ENCODE results near the gene RABGGTA. TPM values are rescaled to one million over a fixed set of nuclear protein-coding genes. Genes with fewer than 3 reads are reported as not detected.
"Not testable (repeated sequence)": the region's sequence is repeated elsewhere in the genome, so short reads cannot be mapped to it uniquely, and the experiment has no call there.

RABGGTA gene
- polyA plus RNA-seq, 1 donor, result 14.7 TPM

DNA sequence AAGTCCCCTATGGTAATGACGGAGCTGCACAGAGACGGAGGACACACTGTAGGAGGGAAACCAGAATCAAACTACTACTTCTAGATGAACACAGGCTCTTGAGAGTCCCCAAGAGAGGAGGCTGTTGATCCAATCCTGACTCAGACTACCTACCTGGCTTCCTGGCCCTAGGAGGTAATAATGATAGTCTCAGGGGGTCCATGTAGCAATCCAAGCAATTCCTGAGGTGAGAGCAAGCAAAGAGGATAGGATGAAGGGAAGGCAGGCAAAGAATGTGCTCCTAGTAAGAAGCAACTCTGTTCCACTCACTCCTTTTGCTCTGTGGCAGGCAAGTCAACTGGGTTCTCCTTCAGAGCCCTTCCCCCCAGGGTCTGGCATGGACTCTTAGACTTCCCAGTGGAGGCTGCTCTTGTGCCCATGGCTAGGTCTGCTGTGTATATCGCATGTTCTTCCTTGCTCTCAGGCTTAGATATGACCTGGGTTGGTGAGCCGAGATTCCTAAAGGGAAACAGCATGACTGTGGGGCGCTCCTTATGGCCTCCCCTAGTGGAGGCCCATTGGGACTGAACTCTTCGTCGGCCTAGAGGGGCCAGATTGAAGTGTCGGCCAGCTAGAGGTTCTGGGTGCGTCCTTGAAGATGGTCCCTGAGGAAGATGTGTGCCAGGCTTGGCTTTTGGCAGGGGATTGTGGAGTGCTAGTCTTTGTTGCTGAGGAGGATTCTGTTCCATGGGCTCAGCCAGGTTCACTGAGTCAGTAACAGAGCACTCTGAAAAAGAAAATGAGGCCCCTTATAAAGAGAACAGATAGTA lies 31.1 kb downstream of the RABGGTA start:
- DNase-seq (ENCODE audit: low read depth), result no peak

DNA sequence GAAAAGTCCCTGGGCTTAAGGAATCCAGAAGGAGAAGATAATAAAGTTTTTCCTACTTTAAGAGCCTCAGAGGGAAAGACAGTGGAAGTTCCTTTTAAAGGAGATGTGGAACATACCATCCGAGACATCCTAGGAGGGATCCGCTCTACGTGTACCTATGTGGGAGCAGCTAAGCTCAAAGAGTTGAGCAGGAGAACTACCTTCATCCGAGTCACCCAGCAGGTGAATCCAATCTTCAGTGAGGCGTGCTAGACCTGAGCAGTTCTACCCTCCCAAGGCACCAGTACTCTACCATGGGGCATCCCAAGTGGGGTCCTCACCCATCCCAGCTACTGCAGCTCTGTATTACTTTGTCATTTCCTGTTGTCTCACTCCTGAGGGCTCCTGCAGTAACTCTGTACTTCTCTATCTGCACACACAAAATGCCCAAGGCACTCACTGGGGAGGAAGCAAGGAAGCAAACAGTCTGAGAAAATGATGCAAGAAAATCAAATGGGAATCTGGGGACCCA lies 32.8 kb downstream of the RABGGTA start:
- DNase-seq (ENCODE audit: low read depth), result no peak

DNA sequence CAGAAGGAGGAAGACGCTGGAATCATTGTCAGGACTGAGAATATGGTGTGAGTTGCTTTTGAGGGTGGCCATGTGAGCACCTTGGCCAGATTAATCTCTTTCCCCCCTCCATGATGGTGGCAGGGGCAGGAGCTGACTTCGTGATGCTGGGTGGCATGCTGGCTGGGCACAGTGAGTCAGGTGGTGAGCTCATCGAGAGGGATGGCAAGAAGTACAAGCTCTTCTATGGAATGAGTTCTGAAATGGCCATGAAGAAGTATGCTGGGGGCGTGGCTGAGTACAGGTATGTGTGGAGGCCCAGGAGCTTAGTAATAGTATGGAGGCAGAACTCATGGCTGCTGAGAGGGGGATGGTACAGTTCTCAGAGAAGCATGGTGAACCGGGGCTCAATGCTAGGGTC lies 33.3 kb downstream of the RABGGTA start:
- DNase-seq (ENCODE audit: low read depth), result no peak

DNA sequence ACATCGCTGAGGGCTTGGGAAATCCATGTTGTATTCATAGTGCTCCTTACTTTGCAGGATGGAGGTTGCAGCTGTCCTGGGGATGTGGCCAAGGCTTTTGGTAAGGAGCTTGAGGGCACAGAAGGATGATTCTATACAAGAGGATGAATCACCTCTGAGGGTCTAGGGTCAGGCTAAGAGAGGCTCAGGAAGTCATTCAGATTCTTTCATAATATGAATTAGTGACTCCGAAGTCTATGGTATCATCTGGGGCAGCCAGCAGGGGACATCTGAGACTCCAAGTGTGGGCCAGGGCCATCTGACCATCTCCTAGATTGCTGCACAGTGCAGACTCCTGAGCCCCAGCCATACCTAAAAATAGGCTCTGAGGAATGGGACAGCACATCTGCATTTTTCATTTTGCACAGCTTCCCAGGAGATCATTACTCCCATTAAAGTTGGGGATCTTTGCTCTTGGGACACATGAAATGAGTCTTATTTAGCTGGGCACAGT lies 33.9 kb downstream of the RABGGTA start:
- DNase-seq (ENCODE audit: low read depth), result no peak

DNA sequence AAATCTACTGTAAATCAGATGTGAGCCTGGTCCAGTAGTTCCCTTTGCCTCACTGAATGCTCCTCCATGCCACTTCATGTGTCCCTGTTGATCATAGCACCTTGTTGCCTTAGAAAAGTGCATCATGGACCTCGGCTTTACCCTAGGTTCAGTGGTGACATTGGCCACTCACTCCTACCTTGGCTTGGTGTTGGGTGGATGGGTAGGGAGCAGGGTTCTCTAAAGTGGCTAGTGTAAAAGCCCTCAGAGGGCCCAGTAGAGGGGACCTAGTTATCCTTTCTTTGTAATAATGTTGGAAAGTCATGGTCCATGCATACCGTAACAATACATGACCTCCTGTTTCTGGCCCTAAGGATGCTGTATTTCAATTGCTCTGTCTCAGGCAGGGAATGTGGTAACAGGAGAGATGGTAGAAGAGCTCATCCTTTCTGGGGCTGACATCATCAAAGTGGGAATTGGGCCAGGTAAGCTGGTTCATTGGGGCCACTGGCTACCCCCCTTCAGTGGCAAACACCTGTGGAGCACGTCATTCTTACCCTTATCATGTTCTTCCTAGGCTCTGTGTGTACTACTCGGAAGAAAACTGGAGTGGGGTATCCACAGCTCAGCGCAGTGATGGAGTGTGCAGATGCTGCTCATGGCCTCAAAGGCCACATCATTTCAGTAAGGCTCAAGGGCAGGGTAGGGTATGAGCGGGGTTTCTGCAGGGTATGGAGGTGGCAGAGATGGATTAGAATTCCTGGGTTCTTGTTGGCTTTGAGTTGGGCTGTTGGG lies 34.5 kb downstream of the RABGGTA start:
- no peak for DNase-seq (ENCODE audit: low read depth)

DNA sequence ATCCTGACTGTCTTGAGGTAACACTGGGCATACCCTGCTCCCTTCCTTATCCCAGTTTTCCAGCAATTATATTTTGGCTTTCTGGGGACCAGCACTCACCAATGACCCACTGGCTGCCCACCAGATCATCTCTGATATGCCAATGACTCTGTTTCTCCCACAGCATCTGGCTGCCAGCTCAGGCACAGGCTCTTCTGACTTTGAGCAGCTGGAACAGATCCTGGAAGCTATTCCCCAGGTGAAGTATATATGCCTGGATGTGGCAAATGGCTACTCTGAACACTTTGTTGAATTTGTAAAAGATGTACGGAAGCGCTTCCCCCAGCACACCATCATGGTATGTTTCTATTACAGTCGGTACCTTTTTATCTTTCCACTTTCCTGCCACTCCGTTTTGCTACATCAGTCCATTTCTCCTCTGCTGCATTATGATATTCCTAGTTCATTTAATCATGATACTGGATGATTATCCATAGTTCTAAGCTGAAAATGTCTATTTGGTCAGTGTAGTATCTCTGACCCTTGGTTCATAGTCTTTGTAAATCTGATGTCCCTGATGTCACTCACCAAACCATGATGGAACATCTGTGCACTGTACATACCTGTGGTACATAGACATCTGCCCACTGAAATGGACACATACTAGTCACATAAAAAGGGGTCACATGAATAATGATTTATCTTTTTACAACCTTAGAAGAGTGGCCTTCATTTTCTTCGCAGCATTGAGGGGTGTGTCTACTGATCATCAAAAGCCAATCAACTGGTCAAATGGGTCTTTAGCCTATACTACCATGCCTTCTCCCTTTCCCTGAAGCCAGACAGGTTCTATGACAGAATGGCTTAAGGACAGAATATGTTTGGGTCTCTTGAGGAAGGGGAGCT lies 35.4 kb downstream of the RABGGTA start:
- no peak for DNase-seq (ENCODE audit: low read depth)

DNA sequence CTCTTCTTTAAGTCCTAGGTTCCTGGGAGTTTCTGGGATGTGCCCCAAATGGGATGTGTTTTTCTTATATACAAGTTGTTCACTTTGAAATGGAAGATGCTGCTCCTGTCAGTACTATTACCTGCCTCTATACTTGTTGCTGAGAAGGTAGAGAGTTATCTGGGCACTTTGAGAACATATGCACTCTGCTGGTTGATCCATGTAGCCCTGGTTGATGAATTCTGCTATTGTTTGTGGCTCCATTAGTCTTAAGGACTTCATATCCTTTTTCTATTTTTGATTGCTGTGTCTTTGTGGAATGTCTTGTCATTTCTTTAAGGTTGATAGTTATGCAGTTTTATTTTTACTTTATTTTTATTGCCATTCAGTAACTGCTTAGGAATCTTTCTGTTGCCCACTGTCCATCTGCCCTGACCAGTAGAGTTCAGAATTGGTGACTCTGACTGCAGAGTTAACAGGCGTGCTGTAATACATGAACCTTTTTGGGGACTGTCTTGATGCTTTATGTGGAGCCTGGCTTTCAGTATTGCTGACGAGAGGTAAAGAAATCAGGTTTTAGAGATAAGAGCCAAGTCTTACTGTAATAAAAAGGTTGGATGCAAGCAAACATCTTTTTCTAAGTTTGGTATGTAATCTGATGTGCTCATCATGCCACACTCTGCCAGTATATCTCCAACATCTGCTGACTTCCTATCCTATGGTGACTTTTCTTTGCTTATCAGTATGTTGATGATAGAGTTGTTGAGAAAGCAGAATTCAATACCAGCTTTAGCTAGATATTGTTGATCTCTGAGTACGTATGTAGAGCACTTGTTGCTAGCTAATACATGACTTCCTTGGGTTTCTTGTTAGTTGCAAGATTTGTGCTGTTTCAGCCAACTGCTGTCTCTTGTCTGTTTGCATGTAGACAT lies 37.0 kb downstream of the RABGGTA start:
- no peak for DNase-seq (ENCODE audit: low read depth)

DNA sequence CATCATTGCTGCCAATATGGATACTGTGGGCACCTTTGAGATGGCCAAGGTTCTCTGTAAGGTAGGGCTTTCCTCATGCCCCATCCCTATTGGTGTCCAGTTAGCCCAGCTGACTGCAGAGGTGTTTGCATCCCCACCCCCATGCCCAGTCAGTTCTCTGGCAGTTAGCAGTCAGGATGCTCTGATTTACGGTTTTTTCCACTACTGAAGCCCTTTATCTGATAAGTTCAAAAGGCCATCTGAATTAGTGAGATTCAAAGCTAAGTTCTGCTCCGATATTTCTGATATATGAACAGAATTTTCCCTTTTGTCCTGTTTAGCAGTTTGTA lies 37.9 kb downstream of the RABGGTA start:
- DNase-seq (ENCODE audit: low read depth), result no peak

DNA sequence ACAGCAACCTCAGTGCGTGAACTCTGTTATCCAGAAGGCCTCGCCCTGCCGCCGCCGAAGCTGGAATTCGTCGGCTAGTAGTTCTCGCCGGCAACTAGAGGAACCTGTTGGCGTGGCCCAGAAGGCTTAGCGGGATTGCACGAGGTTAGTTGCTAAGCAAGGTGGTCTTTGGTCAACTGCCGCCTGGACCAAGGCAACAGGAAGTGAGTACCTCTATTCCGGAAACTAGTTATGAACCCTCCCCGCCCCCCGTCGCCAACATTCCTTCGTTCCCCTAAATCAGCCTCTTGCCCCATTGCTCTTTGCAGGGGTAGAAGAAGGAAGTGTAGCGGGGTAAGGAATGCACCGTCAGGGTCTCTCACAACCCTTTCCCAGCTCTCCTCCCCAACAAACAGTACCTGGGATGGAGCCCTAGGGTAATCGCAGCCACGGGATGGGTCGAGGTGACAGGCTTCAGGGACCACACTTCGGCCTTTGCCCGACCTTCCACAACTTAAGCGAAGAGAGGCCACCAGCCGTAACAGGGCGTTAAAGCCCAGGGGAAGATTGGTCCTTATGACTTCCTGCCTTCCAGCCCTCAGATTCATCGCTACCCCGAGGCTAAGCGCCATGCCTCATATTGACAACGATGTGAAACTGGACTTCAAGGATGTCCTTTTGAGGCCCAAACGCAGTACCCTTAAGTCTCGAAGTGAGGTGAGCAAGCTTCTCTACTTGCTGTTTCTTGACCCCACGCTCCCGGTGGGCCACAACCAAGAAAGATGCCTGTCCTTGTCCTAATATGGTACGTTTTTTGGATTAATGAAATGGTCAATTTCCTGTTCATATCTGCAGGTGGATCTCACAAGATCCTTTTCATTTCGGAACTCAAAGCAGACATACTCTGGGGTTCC lies 38.5 kb downstream of the RABGGTA start, which contains the start of gene GMPR2:
Gene GMPR2 (plus strand): TSS at position 285 of the 893 bp plus-strand sequence. CDS start 325 bp downstream, at position 610.
- DNase-seq (ENCODE audit: low read depth), result no peak

DNA sequence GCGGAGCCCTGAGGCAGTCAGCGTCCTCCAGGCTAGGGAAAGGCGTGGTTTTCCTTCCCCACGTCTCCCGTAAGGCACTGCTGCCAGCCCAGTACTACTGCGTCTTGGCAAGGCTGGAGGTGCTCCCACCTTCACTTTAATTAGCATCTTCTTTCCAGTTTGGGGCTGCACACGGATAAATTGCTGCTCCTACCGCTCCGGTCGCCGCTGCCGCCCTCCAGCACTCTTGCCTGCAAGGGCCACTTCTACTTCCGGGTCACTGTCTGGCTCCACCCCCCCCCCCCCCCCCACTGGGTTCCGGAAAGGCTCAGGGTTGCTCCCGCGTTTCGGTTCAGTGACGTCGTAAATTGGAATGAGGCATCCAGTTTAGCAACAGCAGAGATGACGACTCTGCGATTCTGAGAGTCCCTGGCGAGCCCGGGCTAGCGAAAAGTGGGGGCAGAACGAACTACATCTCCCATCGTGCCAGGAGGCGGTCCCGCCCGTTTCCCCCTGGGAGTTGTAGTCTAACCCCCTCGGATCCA lies 39.2 kb downstream of the RABGGTA start, which contains the start of gene NEDD8:
Gene NEDD8 (minus strand): TSS at position 247 of the 524 bp plus-strand sequence. CDS start 100 bp downstream, at position 147.
- DNase-seq (ENCODE audit: low read depth), result peak; percentile 73

DNA sequence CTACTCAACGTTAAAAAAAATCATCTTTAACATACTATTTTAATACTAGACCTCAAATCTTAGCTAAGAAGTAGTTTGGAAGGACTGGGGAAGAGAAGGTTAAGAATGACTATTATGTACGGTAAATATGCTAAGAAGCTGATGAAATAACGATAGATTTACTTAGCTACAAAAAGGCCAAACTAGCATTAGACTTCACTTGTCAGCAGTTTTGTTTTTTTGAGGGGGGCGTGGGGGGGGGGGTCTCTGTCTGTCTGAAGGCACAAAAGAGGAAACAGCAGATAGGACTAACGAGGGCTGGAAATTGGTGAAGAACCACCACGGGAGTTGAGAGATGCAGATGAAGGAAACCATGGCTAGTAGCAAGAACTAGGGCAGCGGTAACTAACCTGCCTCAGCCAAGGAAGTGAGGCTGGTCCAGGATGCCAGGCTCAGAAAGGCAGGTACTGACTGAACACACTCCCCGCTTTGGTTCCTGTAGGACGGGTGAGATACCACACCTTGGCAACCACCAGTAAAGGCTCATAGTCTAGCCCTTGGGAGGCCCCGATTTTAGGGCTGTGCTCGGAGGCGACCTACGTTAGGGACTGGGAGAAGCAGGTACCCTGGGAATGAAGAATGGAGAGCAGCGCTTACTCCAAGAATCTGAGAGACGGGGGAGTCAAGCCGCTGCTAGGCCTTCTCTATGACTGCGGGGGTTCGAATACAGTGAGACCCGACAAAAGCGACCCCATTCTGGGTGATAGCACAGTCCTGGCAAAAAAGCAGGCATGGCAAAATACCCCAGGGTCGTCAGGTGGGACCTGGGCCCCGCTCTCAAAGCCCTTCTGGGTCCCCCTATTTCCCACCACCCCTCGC lies 39.9 kb downstream of the RABGGTA start:
- no peak for DNase-seq (ENCODE audit: low read depth)

DNA sequence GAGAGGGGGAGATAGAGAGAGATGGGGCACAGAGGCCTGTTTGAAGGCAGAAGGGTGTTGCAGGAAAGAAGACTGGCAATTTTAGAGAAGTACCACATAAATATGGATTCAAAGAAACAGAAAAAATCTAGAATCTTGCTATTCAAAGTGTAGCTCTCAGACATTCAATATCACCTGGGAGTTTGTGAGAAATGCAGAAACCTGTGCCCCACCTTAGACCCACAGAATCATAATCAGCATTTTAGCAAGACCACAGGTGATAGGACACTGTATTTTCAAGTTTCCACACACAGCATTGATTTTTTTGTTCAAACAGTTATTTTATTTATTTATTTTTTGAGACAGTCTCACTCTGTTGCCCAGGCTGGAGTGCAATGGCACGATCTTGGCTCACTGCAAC lies 42.5 kb downstream of the RABGGTA start:
- no peak for DNase-seq (ENCODE audit: low read depth)

DNA sequence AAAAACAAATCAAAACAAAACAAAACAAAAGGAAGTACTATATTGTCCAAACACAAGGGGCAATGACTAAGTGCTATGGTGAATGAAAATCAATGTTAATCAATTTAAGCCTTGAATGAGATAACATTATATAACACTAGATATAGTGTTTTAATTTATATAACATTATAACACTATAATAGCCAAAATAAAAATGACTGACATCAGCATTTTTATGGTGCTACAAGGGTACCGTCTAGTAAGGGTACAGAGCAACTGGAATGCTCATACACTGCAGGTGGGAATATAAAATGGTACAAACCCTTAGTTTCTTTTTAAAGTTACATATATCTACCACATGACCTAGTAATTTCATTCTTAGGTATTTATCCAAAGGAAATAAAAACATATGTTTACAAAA lies 44.9 kb downstream of the RABGGTA start:
- no peak for DNase-seq (ENCODE audit: low read depth)

DNA sequence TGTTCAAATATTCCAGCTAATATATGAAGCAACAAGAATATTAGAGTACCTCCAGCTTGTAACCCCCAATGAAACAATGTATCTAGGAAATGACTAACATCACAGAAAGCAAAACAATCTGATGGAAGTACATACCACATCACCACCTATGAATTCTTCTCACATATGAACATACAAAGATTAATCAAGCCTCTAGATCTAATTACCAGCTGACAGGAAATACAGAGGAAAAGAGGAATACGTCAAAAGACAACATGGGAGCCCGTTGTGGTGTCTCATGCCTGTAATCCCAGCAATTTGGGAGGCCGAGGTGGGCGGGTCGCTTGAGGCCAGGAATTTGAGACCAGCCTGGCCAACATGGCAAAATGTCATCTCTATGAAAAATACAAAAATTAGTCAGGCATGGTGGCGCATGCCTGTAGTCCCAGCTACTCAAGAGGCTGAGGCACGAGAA lies 46.8 kb downstream of the RABGGTA start:
- no peak for DNase-seq (ENCODE audit: low read depth)

DNA sequence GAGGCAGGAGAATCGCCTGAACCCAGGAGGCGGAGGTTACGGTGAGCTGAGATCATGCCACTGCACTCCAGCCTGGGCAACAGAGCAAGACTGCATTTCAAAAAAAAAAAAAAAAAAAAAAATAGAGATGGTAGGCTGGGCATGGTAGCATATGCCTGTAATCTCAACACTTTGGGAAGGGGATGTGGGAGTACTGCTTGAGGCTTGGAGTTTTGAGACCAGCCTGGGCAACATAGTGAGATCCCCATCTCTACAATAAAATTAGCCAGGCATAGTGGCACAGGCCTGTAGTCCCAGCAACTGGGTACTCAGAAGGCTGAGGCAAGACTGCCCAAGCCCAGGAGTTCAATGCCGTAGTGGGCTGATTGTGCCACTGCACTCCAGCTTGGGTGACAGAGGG lies 48.4 kb downstream of the RABGGTA start:
- DNase-seq (ENCODE audit: low read depth), result not testable (repeated sequence)

DNA sequence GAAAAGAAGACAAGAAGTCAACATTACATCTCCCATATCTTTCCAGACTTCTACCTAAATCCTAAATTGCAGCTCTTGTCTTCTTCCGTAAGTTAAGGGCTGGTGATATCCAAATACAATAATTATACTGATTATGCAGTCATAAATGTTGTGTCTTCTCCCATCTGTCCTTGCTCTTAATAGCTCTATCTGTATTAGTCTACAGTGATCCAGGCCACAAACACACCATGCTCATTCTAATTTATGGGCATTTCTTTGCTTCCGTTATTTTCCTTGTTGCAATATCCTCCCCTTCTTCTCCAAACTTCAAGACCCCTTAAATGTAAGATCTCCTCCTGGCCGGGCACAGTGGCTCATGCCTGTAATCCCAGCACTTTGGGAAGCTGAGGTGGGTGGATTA lies 51.9 kb downstream of the RABGGTA start:
- no peak for DNase-seq (ENCODE audit: low read depth)

DNA sequence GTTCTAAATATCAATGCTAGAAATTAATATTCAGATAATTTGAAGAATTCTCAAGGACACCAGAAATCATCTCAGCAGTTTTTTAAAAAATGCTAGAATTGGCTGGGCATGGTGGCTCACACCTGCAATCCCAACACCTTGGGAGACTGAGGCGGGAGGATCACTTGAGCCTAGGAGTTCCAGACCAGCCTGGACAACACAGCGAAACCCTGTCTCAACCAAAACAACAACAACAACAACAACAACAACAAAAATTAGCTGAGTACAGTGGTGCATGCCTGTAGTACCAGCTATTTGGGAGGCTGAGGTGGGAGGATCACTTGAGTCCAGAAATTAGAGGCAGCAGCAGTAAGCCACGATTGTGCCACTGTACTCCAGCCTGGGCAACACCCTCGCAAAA lies 52.3 kb downstream of the RABGGTA start:
- no peak for DNase-seq (ENCODE audit: low read depth)

DNA sequence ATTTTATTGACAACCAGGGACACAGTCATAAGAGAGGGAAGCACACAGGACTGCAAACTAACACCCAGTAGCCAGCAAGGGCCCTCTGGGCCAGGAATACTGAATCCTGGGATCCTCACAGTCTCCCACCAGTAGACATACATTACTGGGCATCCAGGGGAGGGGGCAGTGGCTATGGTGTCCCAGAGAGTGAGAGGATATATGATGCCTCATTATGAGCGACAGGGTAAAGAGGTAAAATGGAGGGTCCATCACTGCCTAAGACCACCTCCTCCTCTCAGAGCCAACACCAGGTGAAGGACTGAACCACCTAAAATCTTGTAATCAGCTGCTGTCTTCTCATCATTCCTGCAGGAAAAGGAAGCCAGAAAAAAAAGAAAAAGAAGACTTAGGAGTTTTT lies 54.5 kb downstream of the RABGGTA start:
- not testable (repeated sequence) for DNase-seq (ENCODE audit: low read depth)

Measured in forelimb muscle (tissue), 1 donor.